ENCODE data around the gene FRY. TPM values are rescaled to one million over a fixed set of nuclear protein-coding genes. Genes with fewer than 3 reads are reported as not detected.

The FRY gene
- total RNA-seq, 1 experiment from 2014 or later, result 4.7 TPM

- no peak overlapping the region for H3K27ac ChIP-seq
- H3K9me2 ChIP-seq (ENCODE audit: insufficient read depth), result no peaks in the 10 kb centered on the region
- no peak overlapping the region for H3K4me3 ChIP-seq
- H3K4me1 ChIP-seq (replicated peaks; ENCODE audit: insufficient read depth), result no peaks in the 10 kb centered on the region
- H3K9me3 ChIP-seq (ENCODE audit: insufficient read depth, low read depth), result no peaks in the 10 kb centered on the region
- no peak overlapping the region for H3K4me2 ChIP-seq
- CTCF ChIA-PET, result no interaction called here
- intact Hi-C loops (cut with micrococcal nuclease; ENCODE audit: unreplicated experiment), result no loop called here
- no peaks in the 10 kb centered on the region for H4K20me1 ChIP-seq (ENCODE audit: insufficient read depth)
- H3K27me3 ChIP-seq (ENCODE audit: insufficient read depth, low read depth), result no peaks in the 10 kb centered on the region
- no peak overlapping the region for H2AFZ ChIP-seq
- H3F3A ChIP-seq (ENCODE audit: insufficient read depth, low read depth), result no peaks in the 10 kb centered on the region
- no peak for TF ChIP-seq EZH2 (IDR thresholded peaks at IDR 0.05; ENCODE audit: low read depth)
- no peak for TF ChIP-seq CTCF (conservative IDR thresholded peaks at IDR 0.05)
- DNase-seq, result no peak
- POLR2A ChIA-PET (ENCODE audit: unreplicated experiment), result no interaction called here
- BruUV-seq (replicated peaks), result no TSS peak
- no peaks in the 10 kb centered on the region for H3K36me3 ChIP-seq (ENCODE audit: low read depth)
- no peaks in the 10 kb centered on the region for H3K79me2 ChIP-seq (ENCODE audit: low read depth)
Observed at GRCh38 chr13:32063619-32064233, 32.2 kb downstream of the FRY start.

- Histone ChIP-seq H3K4me3 (no peak overlapping the region), H3K27me3 (ENCODE audit: insufficient read depth, low read depth) (no peaks in the 10 kb centered on the region), H3K4me2 (no peak overlapping the region), H3K4me1 (replicated peaks; ENCODE audit: insufficient read depth) (no peaks in the 10 kb centered on the region), H3K27ac (no peak overlapping the region), H3K9me3 (ENCODE audit: insufficient read depth, low read depth) (no peaks in the 10 kb centered on the region), H4K20me1 (ENCODE audit: insufficient read depth) (no peaks in the 10 kb centered on the region), H3F3A (ENCODE audit: insufficient read depth, low read depth) (no peaks in the 10 kb centered on the region), H3K36me3 (ENCODE audit: low read depth) (no peaks in the 10 kb centered on the region), H3K9me2 (ENCODE audit: insufficient read depth) (no peaks in the 10 kb centered on the region), H2AFZ (no peak overlapping the region), H3K79me2 (ENCODE audit: low read depth) (no peaks in the 10 kb centered on the region)
- BruUV-seq (replicated peaks), result no TSS peak
- intact Hi-C loops (cut with micrococcal nuclease; ENCODE audit: unreplicated experiment), result no loop called here
- no peak for DNase-seq
- ChIA-PET CTCF (no interaction called here), POLR2A (ENCODE audit: unreplicated experiment) (no interaction called here)
- TF ChIP-seq CTCF (conservative IDR thresholded peaks at IDR 0.05) (no peak), EZH2 (IDR thresholded peaks at IDR 0.05; ENCODE audit: low read depth) (no peak)
Observed at GRCh38 chr13:32067149-32067961, 35.8 kb downstream of the FRY start.

GRCh38 chr13:32068255-32068654, 36.7 kb downstream of the FRY start:
- no peaks in the 10 kb centered on the region for H3K36me3 ChIP-seq (ENCODE audit: low read depth)
- ChIA-PET CTCF (no interaction called here), POLR2A (ENCODE audit: unreplicated experiment) (no interaction called here)
- no peak for TF ChIP-seq EZH2 (IDR thresholded peaks at IDR 0.05; ENCODE audit: low read depth)
- no peak for TF ChIP-seq CTCF (conservative IDR thresholded peaks at IDR 0.05)
- H3K9me3 ChIP-seq (ENCODE audit: insufficient read depth, low read depth), result no peaks in the 10 kb centered on the region
- H3K79me2 ChIP-seq (ENCODE audit: low read depth), result no peaks in the 10 kb centered on the region
- DNase-seq, result no peak
- no peak overlapping the region for H3K4me3 ChIP-seq
- no peaks in the 10 kb centered on the region for H4K20me1 ChIP-seq (ENCODE audit: insufficient read depth)
- H3K4me2 ChIP-seq, result no peak overlapping the region
- H3K27me3 ChIP-seq (ENCODE audit: insufficient read depth, low read depth), result no peaks in the 10 kb centered on the region
- intact Hi-C loops (cut with micrococcal nuclease; ENCODE audit: unreplicated experiment), result no loop called here
- H3K9me2 ChIP-seq (ENCODE audit: insufficient read depth), result no peaks in the 10 kb centered on the region
- no peak overlapping the region for H3K27ac ChIP-seq
- no TSS peak for BruUV-seq (replicated peaks)
- H2AFZ ChIP-seq, result peak overlapping the region; percentile 58; the same call in 1 of the 2 replicates
- no peaks in the 10 kb centered on the region for H3F3A ChIP-seq (ENCODE audit: insufficient read depth, low read depth)
- H3K4me1 ChIP-seq (replicated peaks; ENCODE audit: insufficient read depth), result no peaks in the 10 kb centered on the region

Data from PC-9 (cell line).